Panc1 (cell line): ENCODE measurements around the gene RASGEF1B. TPM values are rescaled to one million over a fixed set of nuclear protein-coding genes. Genes with fewer than 3 reads are reported as not detected.

Experiments used
- ATAC-seq: fragments of 200-7000 bp; cut with Tn5 transposase; 2 replicates; pipeline ENCODE4 v1.9.1; 2020; ENCODE audit warnings: mild to moderate bottlenecking, moderate library complexity
- BruUV-seq: library from RNA; stranded (reverse); fragments of 400-500 nt; replicated peaks from 2 replicates; lab custom pipeline; 2021; lab: Mats Ljungman, UMichigan
- CTCF ChIA-PET: fragments of 300-600 bp; sonication (Branson Sonifier 250); formaldehyde crosslinking; loops from one replicate; lab custom pipeline; 2022; ENCODE audit warnings: antibody characterized with exemption; lab: Charles Lee
- POLR2A ChIA-PET: fragments of 300-600 bp; sonication (Branson Sonifier 250); formaldehyde crosslinking; loops from one replicate; lab custom pipeline; 2022; ENCODE audit warnings: antibody characterized with exemption; lab: Charles Lee
- DNase-seq: peaks from one replicate; pipeline ENCODE4 v3.0.0-alpha.2; 2010; ENCODE audit warnings: low read depth, low spot score
- H3K27ac ChIP-seq: 2 replicates; pipeline ENCODE4 v1.5.1; 2011; ENCODE audit warnings: mild to moderate bottlenecking, low read length, inconsistent platforms
- H3K27me3 ChIP-seq: fragments of 200-500 bp; sonication (Bioruptor generic); 2 replicates; pipeline ENCODE4 v1.6.0; 2014; ENCODE audit warnings: low read length, inconsistent platforms; ENCODE audit not compliant: control insufficient read depth, insufficient read depth
- H3K36me3 ChIP-seq: fragments of 200-500 bp; sonication (Bioruptor generic); 2 replicates; pipeline ENCODE4 v1.5.1; 2014; ENCODE audit warnings: inconsistent platforms, mild to moderate bottlenecking, low read length, moderate library complexity; ENCODE audit not compliant: control insufficient read depth, insufficient read depth
- H3K4me1 ChIP-seq: 2 replicates; pipeline ENCODE4 v1.5.1; 2011; ENCODE audit warnings: inconsistent platforms, mild to moderate bottlenecking, low read length, moderate library complexity; ENCODE audit not compliant: control insufficient read depth, insufficient read depth
- H3K4me3 ChIP-seq, 2 experiments: 2 replicates each; pipeline ENCODE4 v1.5.1; 2011 to 2012; ENCODE audit warnings: low read depth in 2 of 2, low read length in 2 of 2, mild to moderate bottlenecking in 2 of 2, inconsistent platforms in 1 of 2, moderate library complexity in 1 of 2
- H3K9me3 ChIP-seq: fragments of 200-500 bp; sonication (Bioruptor generic); 2 replicates; pipeline ENCODE4 v1.5.1; 2014; ENCODE audit warnings: low read depth, mild to moderate bottlenecking, inconsistent platforms, low read length, moderate library complexity; ENCODE audit not compliant: control insufficient read depth, insufficient read depth
- POLR2AphosphoS5 ChIP-seq: IDR thresholded peaks from 2 replicates; pipeline ENCODE4 v1.6.1; 2012; ENCODE audit warnings: mild to moderate bottlenecking, low read depth, low read length, moderate library complexity
- SIN3A ChIP-seq: IDR thresholded peaks from 2 replicates; pipeline ENCODE4 v1.6.1; 2012; ENCODE audit warnings: low read depth, mild to moderate bottlenecking, low read length, moderate library complexity, borderline replicate concordance; ENCODE audit not compliant: insufficient read depth
- TCF7L2 ChIP-seq: IDR thresholded peaks from 2 replicates; pipeline ENCODE4 v1.6.1; 2011; ENCODE audit warnings: mild to moderate bottlenecking, low read depth, low read length, inconsistent platforms
- in situ Hi-C: cut with HindIII; loops from 2 replicates; pipeline ENCODE4 v1.10.0; 2016; ENCODE audit warnings: low sequenced_read_pairs, low pct_unique_long_range_greater_than_20kb
- intact Hi-C: fragments of 100-400 bp; cut with micrococcal nuclease; formaldehyde crosslinking; loops from one replicate; pipeline ENCODE4 v1.10.0; 2022; ENCODE audit not compliant: unreplicated experiment
- total RNA-seq: library from RNA; stranded (reverse); gene quantifications from one replicate; pipeline ENCODE4 v1.2.1, GENCODE V29; 2021; ENCODE audit not compliant: unreplicated experiment
- TF ChIP-seq, protein P1 (sequence below), 2 experiments: IDR thresholded peaks; 2 replicates each; pipeline ENCODE4 v1.6.1; 2011 to 2012; ENCODE audit warnings: low read depth in 2 of 2, control low read depth in 1 of 2, low read length in 1 of 2, mild to moderate bottlenecking in 1 of 2, moderate library complexity in 1 of 2; ENCODE audit not compliant: insufficient read depth in 1 of 2
- TF ChIP-seq, protein P2 (sequence below): fragments of 450-650 bp; IDR thresholded peaks from 2 replicates; pipeline ENCODE4 v1.5.1; 2017; ENCODE audit warnings: mild to moderate bottlenecking

RASGEF1B gene
- total RNA-seq, 1 experiment from 2014 or later: not detected

DNA sequence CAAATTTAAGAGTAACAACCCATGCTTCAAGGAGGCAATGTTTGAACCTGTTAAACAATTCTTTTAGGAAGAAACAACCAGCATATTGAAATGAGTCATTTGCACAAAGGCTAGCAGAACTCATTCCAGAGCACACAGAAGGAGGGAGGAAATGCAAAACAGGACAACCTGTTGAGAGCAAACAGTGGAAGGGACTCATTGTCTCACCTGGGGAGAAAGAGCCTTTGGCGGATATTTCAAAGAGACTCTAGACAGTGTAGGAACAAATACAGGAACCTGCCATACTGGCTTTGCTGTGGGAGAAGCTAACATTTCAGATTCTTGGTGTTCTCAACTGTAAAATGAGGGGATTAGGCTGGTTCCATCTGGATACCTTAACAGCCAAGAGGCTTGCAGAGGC is 14.8 kb upstream of the RASGEF1B start:
- ATAC-seq: no peak
- Histone ChIP-seq H3K9me3 (no peaks in the 10 kb centered on the region), H3K27ac (no peak overlapping the region), H3K4me1 (no peaks in the 10 kb centered on the region), H3K36me3 (no peaks in the 10 kb centered on the region), H3K4me3 (no peak overlapping the region), H3K27me3 (no peaks in the 10 kb centered on the region)
- intact Hi-C loops: no loop called here
- POLR2A ChIA-PET: no interaction called here
- CTCF ChIA-PET: no interaction called here
- TF ChIP-seq POLR2AphosphoS5: no peak
- no peak for TF ChIP-seq TCF7L2
- no peak for TF ChIP-seq SIN3A
- TF ChIP-seq, protein P1, sequence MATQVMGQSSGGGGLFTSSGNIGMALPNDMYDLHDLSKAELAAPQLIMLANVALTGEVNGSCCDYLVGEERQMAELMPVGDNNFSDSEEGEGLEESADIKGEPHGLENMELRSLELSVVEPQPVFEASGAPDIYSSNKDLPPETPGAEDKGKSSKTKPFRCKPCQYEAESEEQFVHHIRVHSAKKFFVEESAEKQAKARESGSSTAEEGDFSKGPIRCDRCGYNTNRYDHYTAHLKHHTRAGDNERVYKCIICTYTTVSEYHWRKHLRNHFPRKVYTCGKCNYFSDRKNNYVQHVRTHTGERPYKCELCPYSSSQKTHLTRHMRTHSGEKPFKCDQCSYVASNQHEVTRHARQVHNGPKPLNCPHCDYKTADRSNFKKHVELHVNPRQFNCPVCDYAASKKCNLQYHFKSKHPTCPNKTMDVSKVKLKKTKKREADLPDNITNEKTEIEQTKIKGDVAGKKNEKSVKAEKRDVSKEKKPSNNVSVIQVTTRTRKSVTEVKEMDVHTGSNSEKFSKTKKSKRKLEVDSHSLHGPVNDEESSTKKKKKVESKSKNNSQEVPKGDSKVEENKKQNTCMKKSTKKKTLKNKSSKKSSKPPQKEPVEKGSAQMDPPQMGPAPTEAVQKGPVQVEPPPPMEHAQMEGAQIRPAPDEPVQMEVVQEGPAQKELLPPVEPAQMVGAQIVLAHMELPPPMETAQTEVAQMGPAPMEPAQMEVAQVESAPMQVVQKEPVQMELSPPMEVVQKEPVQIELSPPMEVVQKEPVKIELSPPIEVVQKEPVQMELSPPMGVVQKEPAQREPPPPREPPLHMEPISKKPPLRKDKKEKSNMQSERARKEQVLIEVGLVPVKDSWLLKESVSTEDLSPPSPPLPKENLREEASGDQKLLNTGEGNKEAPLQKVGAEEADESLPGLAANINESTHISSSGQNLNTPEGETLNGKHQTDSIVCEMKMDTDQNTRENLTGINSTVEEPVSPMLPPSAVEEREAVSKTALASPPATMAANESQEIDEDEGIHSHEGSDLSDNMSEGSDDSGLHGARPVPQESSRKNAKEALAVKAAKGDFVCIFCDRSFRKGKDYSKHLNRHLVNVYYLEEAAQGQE (IDR thresholded peaks at IDR 0.05; ENCODE audit: insufficient read depth in 1 of 2, low read depth in 2 of 2, low read length in 1 of 2): no peak
- TF ChIP-seq, protein P2, sequence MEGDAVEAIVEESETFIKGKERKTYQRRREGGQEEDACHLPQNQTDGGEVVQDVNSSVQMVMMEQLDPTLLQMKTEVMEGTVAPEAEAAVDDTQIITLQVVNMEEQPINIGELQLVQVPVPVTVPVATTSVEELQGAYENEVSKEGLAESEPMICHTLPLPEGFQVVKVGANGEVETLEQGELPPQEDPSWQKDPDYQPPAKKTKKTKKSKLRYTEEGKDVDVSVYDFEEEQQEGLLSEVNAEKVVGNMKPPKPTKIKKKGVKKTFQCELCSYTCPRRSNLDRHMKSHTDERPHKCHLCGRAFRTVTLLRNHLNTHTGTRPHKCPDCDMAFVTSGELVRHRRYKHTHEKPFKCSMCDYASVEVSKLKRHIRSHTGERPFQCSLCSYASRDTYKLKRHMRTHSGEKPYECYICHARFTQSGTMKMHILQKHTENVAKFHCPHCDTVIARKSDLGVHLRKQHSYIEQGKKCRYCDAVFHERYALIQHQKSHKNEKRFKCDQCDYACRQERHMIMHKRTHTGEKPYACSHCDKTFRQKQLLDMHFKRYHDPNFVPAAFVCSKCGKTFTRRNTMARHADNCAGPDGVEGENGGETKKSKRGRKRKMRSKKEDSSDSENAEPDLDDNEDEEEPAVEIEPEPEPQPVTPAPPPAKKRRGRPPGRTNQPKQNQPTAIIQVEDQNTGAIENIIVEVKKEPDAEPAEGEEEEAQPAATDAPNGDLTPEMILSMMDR: no peak
- no peak for DNase-seq
- BruUV-seq: no TSS peak
- in situ Hi-C loops: no loop called here

DNA sequence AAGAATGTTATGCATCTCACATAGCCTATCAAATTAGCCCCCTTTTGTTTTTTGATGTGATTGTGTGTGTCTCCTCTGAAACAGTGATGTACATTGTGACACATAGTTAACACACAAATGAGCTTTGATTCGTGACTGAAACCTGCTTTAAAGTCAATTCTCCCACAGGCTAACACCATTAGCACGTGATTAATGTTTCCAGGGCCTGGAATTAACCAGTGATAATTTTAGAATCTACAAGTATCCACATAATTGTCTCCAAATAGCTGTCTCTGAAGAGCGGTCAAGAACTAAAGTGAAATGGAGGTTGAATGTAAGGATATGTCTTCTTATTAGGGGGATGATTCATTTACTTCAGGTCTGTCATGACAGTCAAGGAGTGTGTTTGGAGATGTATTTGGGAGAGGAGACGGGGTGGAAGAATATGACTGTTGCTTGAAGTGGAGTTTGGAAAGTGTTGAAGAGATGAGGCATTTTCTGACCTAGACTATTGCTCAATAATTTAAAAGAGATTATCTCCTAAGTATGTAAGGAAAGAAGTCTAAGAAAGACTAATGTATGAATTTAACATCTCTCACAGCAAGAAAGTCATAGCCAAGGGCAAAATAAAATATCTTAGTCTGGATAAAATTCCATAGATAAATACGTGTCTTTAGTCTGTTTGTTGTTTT is 13.7 kb upstream of the RASGEF1B start:
- CTCF ChIA-PET: no interaction called here
- TF ChIP-seq POLR2AphosphoS5 (no peak), SIN3A (no peak), TCF7L2 (no peak)
- TF ChIP-seq, protein P2: no peak
- TF ChIP-seq, protein P1 (IDR thresholded peaks at IDR 0.05; ENCODE audit: insufficient read depth in 1 of 2, low read depth in 2 of 2, low read length in 1 of 2): no peak

More for the DNA sequence above, 13.7 kb upstream of the RASGEF1B start:
- Histone ChIP-seq H3K36me3 (no peaks in the 10 kb centered on the region), H3K4me3 (no peak overlapping the region), H3K27me3 (no peaks in the 10 kb centered on the region), H3K27ac (no peak overlapping the region), H3K4me1 (no peaks in the 10 kb centered on the region), H3K9me3 (no peaks in the 10 kb centered on the region)
- POLR2A ChIA-PET: no interaction called here
- intact Hi-C loops (no loop called here), in situ Hi-C loops (no loop called here)
- no TSS peak for BruUV-seq
- DNase-seq (no peak), ATAC-seq (no peak)
